Keratinocyte (primary cell): ENCODE results near the gene TMX1. TPM values are rescaled to one million over a fixed set of nuclear protein-coding genes. Genes with fewer than 3 reads are reported as not detected.

ENCODE experiments used
- DNase-seq: peaks from one replicate; pipeline ENCODE4 v3.0.0-alpha.2; 2011; ENCODE audit warnings: low read depth, missing footprints, low spot score
- FAIRE-seq: peaks from 2 replicates; lab custom pipeline; 2011; peaks lifted over from hg19 to GRCh38; lab: Jason Lieb, UNC
- H2AFZ ChIP-seq: 2 replicates; pipeline ENCODE4 v1.6.0; 2012; ENCODE audit warnings: low read length, control low read depth, inconsistent platforms; ENCODE audit not compliant: control insufficient read depth
- H3K27ac ChIP-seq: 2 replicates; pipeline ENCODE4 v1.5.1; 2011; ENCODE audit warnings: low read length; ENCODE audit not compliant: control insufficient read depth, insufficient read depth
- H3K27me3 ChIP-seq: 3 replicates; pipeline ENCODE4 v1.6.0; 2011; ENCODE audit warnings: low read length; ENCODE audit not compliant: control insufficient read depth, insufficient read depth; ENCODE audit errors: extremely low read depth
- H3K36me3 ChIP-seq, 2 experiments: 2 replicates in 1 of 2; 3 replicates in 1 of 2; pipeline ENCODE4 v1.5.1; 2011; ENCODE audit warnings: low read length in 2 of 2, mild to moderate bottlenecking in 1 of 2; ENCODE audit not compliant: control insufficient read depth in 2 of 2, insufficient read depth in 2 of 2; ENCODE audit errors: extremely low read depth in 1 of 2
- H3K4me1 ChIP-seq: 3 replicates; pipeline ENCODE4 v1.5.1; 2011; ENCODE audit warnings: low read length; ENCODE audit not compliant: control insufficient read depth, insufficient read depth; ENCODE audit errors: extremely low read depth
- H3K4me2 ChIP-seq: 3 replicates; pipeline ENCODE4 v1.6.0; 2011; ENCODE audit warnings: low read depth, low read length; ENCODE audit not compliant: control insufficient read depth, insufficient read depth; ENCODE audit errors: extremely low read depth
- H3K4me3 ChIP-seq, 3 experiments: fragments of 200-600 bp in 1 of 3; sonication (generic) in 1 of 3; 2 replicates in 2 of 3; 3 replicates in 1 of 3; pipeline ENCODE4 v1.5.1; 2011 to 2016; ENCODE audit warnings: low read length in 3 of 3, mild to moderate bottlenecking in 3 of 3, control low read depth in 2 of 3, inconsistent platforms in 1 of 3, low read depth in 1 of 3, mixed read lengths in 1 of 3, mixed run types in 1 of 3, moderate library complexity in 1 of 3; ENCODE audit not compliant: control insufficient read depth in 2 of 3, insufficient read depth in 2 of 3; ENCODE audit errors: extremely low read depth in 1 of 3
- H3K79me2 ChIP-seq: 2 replicates; pipeline ENCODE4 v1.6.0; 2012; ENCODE audit warnings: low read length; ENCODE audit not compliant: control insufficient read depth, insufficient read depth
- H3K9ac ChIP-seq: 3 replicates; pipeline ENCODE4 v1.6.0; 2011; ENCODE audit warnings: low read length; ENCODE audit not compliant: control insufficient read depth, insufficient read depth; ENCODE audit errors: extremely low read depth
- H3K9me1 ChIP-seq: 3 replicates; pipeline ENCODE4 v1.6.0; 2011; ENCODE audit warnings: low read length; ENCODE audit not compliant: control insufficient read depth, insufficient read depth; ENCODE audit errors: extremely low read depth
- H3K9me3 ChIP-seq: 2 replicates; pipeline ENCODE4 v1.5.1; 2012; ENCODE audit warnings: low read depth, low read length; ENCODE audit not compliant: control insufficient read depth
- H4K20me1 ChIP-seq: 3 replicates; pipeline ENCODE4 v1.6.0; 2011; ENCODE audit warnings: low read length; ENCODE audit not compliant: control insufficient read depth, insufficient read depth; ENCODE audit errors: extremely low read depth
- CTCF ChIP-seq, 3 experiments: IDR thresholded peaks in 1 of 3; conservative IDR thresholded peaks in 1 of 3; optimal IDR thresholded peaks in 1 of 3; 2 replicates in 2 of 3; 3 replicates in 1 of 3; pipeline versions ENCODE3 to v1.5.1; 2011; ENCODE audit warnings: low read length in 3 of 3, mild to moderate bottlenecking in 3 of 3, moderate library complexity in 2 of 3, control low read depth in 1 of 3, inconsistent platforms in 1 of 3; ENCODE audit not compliant: insufficient read depth in 2 of 3; ENCODE audit errors: extremely low read depth in 1 of 3
- EZH2 ChIP-seq: IDR thresholded peaks from one replicate; pipeline ENCODE4 v1.6.1; 2012; ENCODE audit warnings: inconsistent platforms, mild to moderate bottlenecking, low read length, moderate library complexity
- dilution Hi-C: fragments of 300-500 bp; cut with MboI; formaldehyde crosslinking; loops from one replicate; pipeline ENCODE4 v1.7.0; 2020; ENCODE audit warnings: low sequenced_read_pairs; ENCODE audit not compliant: extremely low pct_ligation_motif_present
- polyA plus RNA-seq, 5 experiments: library from polyadenylated mRNA; depleted of rRNA in 3 of 5; stranded (reverse) in 3 of 5; stranded (forward) in 1 of 5; unstranded in 1 of 5; fragments of >200 nt; gene quantifications; 1 replicate in 1 of 5; 2 replicates in 3 of 5; 3 replicates in 1 of 5; pipeline versions ENCODE4 v1.2.1 to v1.2.3, GENCODE V29; 2011 to 2012; ENCODE audit warnings: missing spikeins in 2 of 5, low read depth in 1 of 5, low replicate concordance in 1 of 5

The TMX1 gene
- polyA plus RNA-seq, 1 donor (not counting 4 experiments of a cell fraction or from before 2014, with no cell fraction given): 36.0 TPM

GRCh38 chr14:51289169-51289568 lies 49.1 kb downstream of the TMX1 start:
- no peak overlapping the region for H3K4me3 ChIP-seq
- H3K4me2 ChIP-seq: no peak overlapping the region
- no peaks in the 10 kb centered on the region for H3K36me3 ChIP-seq
- H3K79me2 ChIP-seq: no peaks in the 10 kb centered on the region
- H3K27ac ChIP-seq: no peak overlapping the region
- H3K9me1 ChIP-seq: no peaks in the 10 kb centered on the region
- no peak for DNase-seq
- dilution Hi-C loops: no loop called here
- no peak overlapping the region for H2AFZ ChIP-seq
- no peaks in the 10 kb centered on the region for H4K20me1 ChIP-seq
- H3K9me3 ChIP-seq: no peaks in the 10 kb centered on the region
- no peaks in the 10 kb centered on the region for H3K27me3 ChIP-seq
- no peak overlapping the region for H3K9ac ChIP-seq
- FAIRE-seq: no peak
- TF ChIP-seq CTCF (optimal IDR thresholded peaks at IDR 0.05 in 1 of 3, IDR thresholded peaks at IDR 0.05 in 1 of 3, conservative IDR thresholded peaks at IDR 0.05 in 1 of 3; ENCODE audit: extremely low read depth in 1 of 3, insufficient read depth in 2 of 3, low read length in 3 of 3): no peak
- peaks cover under 1% of the 10 kb centered on the region for H3K4me1 ChIP-seq

GRCh38 chr14:51290132-51290531 lies 50.1 kb downstream of the TMX1 start:
- no peak overlapping the region for H3K27ac ChIP-seq
- dilution Hi-C loops: no loop called here

More at GRCh38 chr14:51290132-51290531, 50.1 kb downstream of the TMX1 start:
- DNase-seq (no peak), FAIRE-seq (no peak)
- H3K4me3 ChIP-seq: no peak overlapping the region
- no peaks in the 10 kb centered on the region for H3K79me2 ChIP-seq
- no peaks in the 10 kb centered on the region for H3K4me1 ChIP-seq
- no peaks in the 10 kb centered on the region for H3K36me3 ChIP-seq
- TF ChIP-seq EZH2 (no peak), CTCF (optimal IDR thresholded peaks at IDR 0.05 in 1 of 3, IDR thresholded peaks at IDR 0.05 in 1 of 3, conservative IDR thresholded peaks at IDR 0.05 in 1 of 3; ENCODE audit: extremely low read depth in 1 of 3, insufficient read depth in 2 of 3, low read length in 3 of 3) (no peak)
- H3K27me3 ChIP-seq: no peaks in the 10 kb centered on the region
- no peaks in the 10 kb centered on the region for H3K9me1 ChIP-seq
- H3K9me3 ChIP-seq: no peaks in the 10 kb centered on the region
- H2AFZ ChIP-seq: no peak overlapping the region
- no peak overlapping the region for H3K4me2 ChIP-seq
- no peak overlapping the region for H3K9ac ChIP-seq
- H4K20me1 ChIP-seq: no peaks in the 10 kb centered on the region
